Measurements from ENCODE around the gene SYT1.

The SYT1 gene

DNA sequence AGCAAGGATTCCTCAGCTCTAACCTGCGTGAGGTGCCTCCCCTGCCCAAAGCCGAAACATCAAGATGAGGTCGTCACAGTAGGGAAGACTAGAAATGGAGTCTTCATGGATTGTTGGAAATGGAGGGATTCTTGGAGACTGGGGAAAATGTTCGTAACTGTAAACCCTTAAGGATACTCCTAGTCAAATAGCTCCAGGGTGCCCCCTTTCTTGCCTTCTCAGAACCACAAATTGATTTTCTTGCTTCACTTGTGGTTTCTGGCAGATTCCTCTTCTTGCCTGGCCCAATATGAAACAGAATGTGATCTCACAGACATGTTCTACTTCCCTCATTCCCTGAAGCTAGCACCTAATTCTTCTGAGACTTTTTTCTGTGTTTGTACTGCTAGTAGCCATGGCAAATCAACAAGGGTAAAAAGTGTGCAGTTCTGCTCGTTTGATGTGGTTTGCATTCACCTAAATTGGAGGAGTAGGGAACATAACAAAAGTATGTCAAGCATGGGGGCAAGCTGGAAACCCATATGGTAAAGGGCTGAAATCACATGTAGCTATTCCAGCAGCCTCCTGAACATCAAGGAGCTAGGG, 494.2 kb downstream of the SYT1 start:
- DNase-seq (ENCODE audit: low read depth): no peak
- H3K4me3 ChIP-seq (ENCODE audit: low read depth, low read length): no peak overlapping the region

DNA sequence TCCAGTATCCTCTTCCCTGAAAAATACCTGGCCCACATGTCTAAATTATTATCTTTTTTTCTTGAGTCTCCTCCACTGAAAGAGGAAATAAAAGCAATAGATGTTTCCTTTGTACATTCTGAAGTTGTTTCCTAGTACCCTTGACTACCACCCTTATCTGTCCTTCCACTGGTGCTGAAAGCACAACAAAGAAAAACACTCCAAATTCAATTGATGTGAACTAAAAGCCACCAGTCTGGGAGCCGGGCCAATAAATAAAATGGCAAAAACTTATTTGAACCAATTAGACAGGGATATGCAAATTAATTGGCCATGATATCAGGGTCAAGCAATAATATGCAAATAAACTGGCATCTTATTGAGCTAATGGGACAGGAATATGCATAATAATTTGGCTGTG, 495.7 kb downstream of the SYT1 start:
- no peak for DNase-seq (ENCODE audit: low read depth)
- H3K4me3 ChIP-seq (ENCODE audit: low read depth, low read length): no peak overlapping the region

DNA sequence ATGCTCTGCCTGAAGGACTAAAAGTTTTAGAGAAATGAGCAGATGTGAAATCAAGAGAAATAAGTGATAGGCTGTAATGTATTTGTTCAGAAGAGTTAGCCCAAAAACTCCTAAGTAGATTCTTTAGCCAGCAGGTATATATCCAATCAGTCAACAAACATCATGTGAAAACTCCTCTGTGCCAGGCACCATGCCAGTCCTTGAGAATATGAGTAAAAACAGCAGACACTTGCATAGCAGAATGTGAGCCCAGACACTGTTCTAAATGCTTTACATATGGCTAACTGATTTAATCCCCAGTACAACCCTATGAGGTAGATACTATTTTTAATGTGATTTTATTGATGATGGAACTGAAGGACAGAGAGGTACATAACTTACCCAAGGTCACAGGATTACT, 496.4 kb downstream of the SYT1 start:
- DNase-seq (ENCODE audit: low read depth): no peak
- no peak overlapping the region for H3K4me3 ChIP-seq (ENCODE audit: low read depth, low read length)

DNA sequence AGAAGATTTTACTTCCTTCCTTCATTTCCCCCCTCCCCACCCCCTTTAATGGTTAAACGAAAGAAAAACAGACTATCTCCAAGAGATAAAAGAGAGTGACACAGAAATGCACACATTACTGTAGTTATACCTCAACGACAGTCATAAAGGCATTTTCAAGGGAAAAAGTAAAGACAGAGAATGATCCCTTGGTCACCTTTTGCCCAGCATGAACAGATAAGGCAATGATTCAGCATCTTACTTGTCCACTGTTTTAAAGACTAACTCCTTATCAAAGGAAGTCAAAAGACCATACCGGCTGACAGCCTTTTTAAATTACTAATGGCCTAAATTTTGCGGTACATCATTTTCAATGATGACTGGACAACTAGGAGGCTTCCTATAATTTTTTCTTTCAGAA, 499.6 kb downstream of the SYT1 start:
- H3K4me3 ChIP-seq (ENCODE audit: low read depth, low read length): no peak overlapping the region
- no peak for DNase-seq (ENCODE audit: low read depth)

DNA sequence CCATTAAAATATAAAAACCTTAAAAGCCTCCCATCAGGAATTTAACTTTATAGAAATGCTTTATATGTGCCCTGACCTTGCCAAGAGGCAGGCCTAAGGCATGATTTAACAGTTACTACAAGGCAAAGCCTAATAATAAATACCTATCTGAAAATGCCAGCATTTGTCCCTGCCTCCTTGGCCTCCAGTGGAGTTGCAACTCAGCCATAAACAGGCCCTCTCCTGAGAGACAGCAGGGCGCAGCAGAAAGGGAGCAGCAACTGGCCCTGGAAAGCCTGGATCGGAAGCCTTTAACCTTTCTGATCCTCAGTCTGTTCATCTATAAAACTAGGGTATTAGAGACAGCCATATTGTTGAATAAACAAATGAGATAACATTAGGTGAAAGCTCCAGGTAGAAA, 501.8 kb downstream of the SYT1 start:
- no peak for DNase-seq (ENCODE audit: low read depth)
- H3K4me3 ChIP-seq (ENCODE audit: low read depth, low read length): no peak overlapping the region

DNA sequence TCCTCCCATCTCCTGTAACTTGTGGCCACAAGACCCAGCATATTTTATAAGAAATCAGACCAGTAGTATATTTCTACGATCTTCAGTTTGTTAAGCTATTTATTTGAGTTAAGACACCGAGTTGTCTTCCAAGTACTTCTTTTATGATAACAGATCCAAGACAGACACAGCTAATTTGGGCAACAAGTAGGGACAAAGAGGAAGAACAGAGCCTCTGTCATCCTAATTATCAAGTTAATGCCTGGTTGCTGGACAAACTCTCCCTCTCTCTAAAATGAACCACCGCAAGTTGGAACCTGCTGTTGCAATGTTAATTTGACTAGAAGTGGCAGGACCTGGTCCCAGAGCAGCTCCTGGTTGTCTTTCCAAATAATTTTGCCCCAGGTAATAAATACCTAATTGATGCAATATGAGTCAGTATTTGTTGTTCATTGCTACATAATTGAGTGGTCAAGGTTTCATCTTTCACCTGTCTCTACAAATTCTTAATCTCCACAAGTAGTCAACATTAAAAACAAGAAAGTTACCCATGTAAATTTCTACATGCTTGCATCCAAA, 502.5 kb downstream of the SYT1 start:
- H3K4me3 ChIP-seq (ENCODE audit: low read depth, low read length): no peak overlapping the region
- no peak for DNase-seq (ENCODE audit: low read depth)

DNA sequence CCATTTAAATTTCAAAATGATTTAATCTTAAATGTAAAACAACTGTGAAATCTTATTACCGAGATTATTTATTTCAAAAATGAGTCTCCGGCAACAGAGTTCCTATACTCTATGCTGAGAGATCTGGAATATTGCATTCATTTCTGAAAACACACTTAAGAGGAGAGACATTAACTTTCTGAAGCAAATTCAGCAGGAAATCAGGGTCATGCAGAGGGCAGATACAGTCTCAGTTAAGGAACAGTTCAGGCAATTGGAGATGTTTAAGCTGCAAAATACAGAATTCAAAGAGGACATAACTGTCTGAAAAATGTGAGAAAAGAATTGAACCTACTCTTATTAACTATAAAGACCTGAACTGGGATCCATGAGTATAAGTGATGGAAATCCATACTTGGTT, 505.4 kb downstream of the SYT1 start:
- DNase-seq (ENCODE audit: low read depth): no peak
- no peak overlapping the region for H3K4me3 ChIP-seq (ENCODE audit: low read depth, low read length)

DNA sequence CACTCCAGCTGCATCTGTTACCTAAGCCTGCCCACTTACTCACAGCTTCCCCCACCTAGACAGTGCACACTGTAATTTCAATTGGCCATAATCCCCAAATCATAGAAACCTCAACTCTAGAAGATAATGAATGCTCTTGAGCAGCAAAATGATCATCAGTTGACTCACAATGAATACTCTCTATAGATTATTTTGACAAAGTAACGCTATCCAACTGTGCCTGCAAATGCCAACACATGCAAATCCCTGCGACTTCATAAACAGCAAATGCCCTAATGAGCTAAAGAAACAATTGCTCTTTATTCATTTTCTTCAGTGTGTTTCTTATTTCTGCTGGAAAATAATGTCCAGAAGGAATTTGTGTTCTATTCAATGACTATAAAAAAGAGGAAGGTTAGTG, 506.7 kb downstream of the SYT1 start:
- no peak for DNase-seq (ENCODE audit: low read depth)

DNA sequence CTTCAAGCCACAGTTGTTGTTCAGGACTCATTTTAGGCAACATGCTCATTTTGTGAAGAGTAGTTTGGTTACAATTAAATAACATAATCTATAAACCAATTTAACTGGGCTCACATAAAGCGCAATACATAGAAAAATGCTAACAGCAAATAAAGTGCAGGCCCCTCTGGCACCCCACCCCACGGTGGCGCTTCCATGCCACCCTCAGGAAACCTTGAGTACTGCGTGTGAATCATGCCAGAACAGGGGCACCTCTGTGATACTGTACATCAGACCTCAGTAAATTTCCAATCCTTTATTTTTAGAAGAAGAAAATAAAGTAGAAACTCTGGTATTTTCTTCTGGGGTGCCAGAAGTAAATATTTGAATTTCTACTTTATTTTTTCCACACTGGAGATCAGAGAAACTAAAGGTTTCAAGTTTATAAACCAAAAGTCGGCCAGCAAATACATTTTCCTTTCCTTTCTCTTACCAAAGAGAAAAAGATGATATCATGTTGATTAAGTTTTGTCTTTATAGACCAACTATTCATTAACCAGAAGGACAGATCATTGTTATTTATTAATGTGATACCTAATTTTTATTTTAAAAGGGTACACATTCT, 509.4 kb downstream of the SYT1 start:
- H3K4me3 ChIP-seq (ENCODE audit: low read depth, low read length): no peak overlapping the region
- DNase-seq (ENCODE audit: low read depth): no peak

More for the DNA sequence above, 506.7 kb downstream of the SYT1 start:
- no peak overlapping the region for H3K4me3 ChIP-seq (ENCODE audit: low read depth, low read length)

DNA sequence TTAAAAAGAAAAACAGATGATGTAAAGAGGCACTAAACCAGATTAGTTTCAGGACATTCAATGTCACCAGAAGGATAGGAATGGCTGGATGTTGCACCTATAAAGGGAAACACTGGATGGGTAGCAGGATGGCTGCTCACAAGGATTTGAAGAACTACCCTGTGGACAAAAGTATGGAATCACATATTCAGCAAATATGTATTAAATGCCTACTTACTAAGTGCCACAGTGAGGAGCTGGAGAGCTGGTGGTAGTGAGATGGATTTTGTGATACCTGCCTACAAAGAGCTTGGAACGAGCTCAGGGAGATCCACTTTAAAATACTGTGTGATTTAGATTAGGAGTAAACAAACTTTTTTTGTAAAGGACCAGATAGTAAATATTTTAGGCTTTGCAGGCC, 510.0 kb downstream of the SYT1 start:
- no peak overlapping the region for H3K4me3 ChIP-seq (ENCODE audit: low read depth, low read length)
- no peak for DNase-seq (ENCODE audit: low read depth)

DNA sequence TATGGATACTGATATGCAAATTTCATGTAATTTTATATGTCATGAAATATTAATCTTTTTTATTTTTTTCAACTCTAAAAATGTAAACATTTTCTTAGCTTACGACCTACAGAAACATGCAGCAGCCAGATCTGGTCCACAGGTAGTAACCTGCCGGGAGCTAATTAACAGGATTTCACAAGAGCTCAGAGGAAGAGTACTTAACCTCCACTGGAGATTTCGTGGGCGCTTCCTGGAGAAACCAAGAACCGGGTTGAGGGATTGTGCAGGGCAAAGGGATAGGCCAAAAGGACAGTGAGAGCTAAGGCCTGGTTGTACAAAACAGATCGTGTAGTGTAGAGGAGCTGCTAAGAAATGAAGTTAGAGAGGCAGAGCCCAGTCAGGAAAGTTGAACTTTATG, 510.5 kb downstream of the SYT1 start:
- no peak for DNase-seq (ENCODE audit: low read depth)
- H3K4me3 ChIP-seq (ENCODE audit: low read depth, low read length): no peak overlapping the region

DNA sequence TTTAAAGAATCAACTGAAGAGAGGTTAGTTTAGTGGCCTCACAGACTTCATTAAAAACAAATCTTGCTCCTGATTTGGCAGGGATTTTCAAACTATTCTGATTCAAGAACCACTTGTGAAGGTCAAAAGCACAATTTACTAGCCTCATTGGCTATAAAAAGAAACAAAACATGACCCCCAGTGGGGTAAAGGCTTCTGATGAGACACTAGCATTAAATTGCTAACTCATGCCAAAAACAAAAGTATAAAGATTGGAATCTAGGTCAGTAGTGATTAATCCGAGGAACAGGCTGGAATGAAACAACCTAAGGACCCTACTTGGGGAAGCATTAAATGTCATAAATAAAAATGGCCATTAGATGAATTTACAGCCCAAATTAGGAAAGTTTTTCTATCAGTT, 513.9 kb downstream of the SYT1 start:
- H3K4me3 ChIP-seq (ENCODE audit: low read depth, low read length): no peak overlapping the region
- peak; percentile 45 for DNase-seq (ENCODE audit: low read depth)

DNA sequence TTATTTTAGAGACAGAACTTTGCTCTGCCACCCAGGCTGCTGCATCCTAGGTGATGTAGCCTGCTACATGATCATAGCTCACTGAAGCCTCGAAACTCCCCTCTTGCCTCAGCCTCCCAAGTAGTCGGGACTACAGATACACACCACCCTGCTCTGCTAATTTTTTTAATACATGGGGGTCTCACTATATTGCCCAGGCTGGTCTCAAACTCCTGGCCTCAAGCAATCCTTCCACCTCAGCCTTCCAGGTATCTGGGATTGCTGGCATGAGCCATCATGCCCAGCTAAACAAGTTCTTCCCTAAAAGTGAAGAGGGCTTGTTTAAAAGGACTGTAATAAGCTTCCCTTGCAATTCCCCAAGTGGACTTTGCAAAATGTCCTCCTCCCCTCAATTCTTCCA, 515.8 kb downstream of the SYT1 start:
- no peak for DNase-seq (ENCODE audit: low read depth)
- H3K4me3 ChIP-seq (ENCODE audit: low read depth, low read length): no peak overlapping the region

DNA sequence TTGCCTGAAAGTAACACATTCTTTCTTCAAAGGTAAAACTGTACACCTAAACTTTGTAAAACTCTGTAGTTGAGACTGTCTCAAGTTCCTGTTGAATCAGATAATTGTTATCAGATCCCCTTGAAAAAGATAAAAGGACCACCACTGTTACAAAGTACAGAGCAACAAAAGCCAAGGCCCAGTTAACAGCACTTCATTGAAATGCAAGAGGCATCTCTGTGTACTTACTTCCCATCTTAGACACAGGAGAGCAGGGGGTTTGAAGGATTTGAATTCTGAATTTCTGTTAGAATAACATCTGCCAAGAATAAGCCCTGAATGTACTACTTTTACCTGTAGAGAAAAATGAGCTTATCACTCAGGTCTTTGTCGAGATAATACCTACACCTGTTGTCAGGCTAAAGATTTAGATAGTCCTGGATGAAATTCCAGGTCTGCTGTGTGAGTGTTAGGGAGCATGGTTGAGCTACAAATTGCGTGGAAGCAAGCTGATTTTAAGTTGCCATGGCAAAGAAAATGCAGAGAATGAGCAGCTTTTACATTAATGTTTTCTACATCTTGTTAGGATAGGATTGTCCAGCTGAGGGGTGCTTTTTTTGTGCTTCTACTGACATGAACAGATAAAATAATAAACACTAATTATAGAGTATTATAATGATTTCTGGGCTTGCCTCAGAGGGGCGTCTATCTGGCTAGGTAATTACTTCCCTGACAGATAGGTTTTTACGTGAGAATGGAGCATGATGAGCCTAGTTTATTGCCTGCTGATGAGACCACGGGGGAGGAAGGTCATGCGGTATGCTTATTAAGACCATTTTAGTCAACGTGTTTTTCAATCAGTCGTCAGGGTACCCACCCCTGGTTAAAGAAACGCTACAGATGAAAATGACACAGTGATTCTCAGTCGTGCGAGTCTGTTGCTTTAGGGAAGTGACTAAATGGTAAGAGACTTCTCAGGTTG, 517.0 kb downstream of the SYT1 start:
- no peak for DNase-seq (ENCODE audit: low read depth)
- H3K4me3 ChIP-seq (ENCODE audit: low read depth, low read length): no peak overlapping the region

DNA sequence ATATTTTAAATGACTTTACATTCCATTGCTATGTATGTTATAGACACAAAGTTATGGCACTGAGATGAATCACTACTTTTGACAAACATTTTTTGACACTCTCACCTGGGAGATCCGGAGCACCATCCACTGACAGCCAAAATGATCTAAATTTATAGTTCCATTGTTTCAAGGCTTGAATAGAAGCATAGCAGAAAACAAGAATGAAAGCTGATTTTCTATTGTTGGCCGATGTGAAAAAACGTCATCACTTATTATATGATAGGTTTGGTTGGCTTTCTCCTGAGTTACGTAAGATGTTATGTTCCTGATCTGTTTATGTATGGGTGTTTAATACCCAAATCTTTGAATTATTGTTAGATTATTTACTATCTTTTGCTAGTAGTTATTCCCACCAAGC, 520.0 kb downstream of the SYT1 start:
- DNase-seq (ENCODE audit: low read depth): no peak
- H3K4me3 ChIP-seq (ENCODE audit: low read depth, low read length): no peak overlapping the region

DNA sequence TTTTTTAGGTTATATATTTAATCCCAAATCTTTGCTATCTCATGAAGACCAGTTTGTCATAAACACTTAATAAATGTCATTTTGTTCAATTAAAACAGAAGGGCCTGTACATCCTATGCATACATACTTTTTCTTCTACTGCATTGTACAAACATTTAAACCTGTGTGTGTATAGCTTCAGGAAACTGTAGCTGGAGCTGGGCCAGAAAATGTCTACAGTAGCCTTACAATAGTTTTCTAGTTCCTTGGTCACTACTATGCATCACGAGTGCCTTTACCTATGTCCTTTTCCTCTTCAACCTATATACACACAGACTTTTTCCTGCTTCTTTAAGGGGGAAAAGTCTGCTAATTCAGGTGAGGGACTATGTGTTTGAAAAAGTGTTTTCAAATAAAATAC, 523.4 kb downstream of the SYT1 start:
- no peak for DNase-seq (ENCODE audit: low read depth)
- no peak overlapping the region for H3K4me3 ChIP-seq (ENCODE audit: low read depth, low read length)

DNA sequence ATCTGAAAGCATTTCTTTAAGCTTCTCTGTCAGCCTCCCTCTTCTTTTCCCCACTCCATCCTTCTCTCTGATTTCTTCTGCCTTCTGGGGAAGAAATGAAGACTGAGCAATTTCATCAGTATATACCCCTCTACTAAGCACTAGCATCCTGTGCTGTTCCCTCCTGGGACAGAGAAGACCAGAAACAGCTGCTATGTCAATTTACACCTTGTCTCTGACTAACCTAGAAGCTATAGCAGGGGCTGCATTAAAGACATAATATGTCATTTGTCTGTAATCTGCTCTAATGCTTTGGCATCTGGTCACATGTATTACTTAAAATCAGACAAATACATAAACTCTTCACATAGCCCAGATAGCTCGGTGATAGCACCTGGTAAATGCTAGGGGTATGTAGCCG, 529.3 kb downstream of the SYT1 start:
- no peak for DNase-seq (ENCODE audit: low read depth)
- H3K4me3 ChIP-seq (ENCODE audit: low read depth, low read length): no peak overlapping the region

DNA sequence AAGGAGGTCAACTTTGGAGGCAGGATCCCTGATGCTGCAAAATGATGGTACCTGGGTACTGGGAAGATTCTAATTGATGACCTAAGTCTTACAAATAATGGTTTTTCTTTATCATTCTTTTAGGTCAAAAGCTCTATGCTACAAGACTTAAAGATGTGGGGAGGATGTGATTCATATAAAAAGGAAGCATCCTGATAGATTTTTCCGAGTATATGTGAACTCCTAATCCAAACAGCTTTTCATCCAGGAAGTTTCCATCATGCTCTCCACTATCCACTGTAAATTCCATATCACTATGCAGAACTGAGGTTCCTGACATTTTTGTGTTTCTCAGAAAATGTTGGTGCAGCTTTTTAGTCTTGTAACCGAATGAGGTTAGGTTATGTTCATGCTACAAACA, 533.0 kb downstream of the SYT1 start:
- no peak overlapping the region for H3K4me3 ChIP-seq (ENCODE audit: low read depth, low read length)
- no peak for DNase-seq (ENCODE audit: low read depth)

DNA sequence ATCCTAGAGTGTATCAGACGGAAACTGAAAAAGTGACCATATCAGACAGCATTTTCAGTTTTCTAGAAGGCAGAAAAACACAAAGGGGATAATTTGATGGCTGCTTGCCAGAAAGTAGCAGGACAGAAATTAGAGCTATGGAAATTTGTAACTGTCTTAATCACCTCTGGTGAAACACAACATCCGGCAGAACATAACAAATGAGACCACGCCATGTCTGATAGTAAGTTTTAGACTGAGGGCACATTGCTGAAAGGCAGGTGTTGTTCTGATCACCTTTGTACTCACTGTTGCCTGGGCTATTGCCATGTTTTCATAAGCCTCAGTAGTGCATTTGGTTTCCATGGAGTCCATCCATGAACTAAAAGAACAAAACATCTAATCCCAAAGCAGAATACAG, 535.9 kb downstream of the SYT1 start:
- no peak for DNase-seq (ENCODE audit: low read depth)
- H3K4me3 ChIP-seq (ENCODE audit: low read depth, low read length): no peak overlapping the region

DNA sequence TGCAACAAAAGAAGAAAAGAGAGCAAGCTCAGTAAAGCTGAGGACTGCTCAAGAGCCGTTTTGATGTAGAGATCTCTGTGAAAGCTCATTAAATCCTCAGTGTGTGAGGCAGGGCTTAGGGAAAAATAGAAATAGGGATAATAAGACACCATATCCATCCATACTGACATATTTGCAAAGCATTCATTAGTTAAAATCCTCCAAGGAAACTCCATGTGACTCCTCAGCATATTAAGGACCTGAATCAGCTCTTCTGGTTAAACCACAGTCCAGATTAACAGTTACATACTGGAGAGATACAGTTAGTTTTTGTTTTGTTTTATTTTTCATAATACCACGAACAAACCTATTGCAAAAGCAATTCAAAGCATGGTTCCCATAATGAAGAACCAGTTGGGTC, 538.0 kb downstream of the SYT1 start:
- DNase-seq (ENCODE audit: low read depth): no peak
- H3K4me3 ChIP-seq (ENCODE audit: low read depth, low read length): no peak overlapping the region

All from skeletal muscle cell (primary cell).